ENCODE data around the gene CNKSR1. TPM values are rescaled to one million over a fixed set of nuclear protein-coding genes. Genes with fewer than 3 reads are reported as not detected.

CNKSR1 gene, protein sequence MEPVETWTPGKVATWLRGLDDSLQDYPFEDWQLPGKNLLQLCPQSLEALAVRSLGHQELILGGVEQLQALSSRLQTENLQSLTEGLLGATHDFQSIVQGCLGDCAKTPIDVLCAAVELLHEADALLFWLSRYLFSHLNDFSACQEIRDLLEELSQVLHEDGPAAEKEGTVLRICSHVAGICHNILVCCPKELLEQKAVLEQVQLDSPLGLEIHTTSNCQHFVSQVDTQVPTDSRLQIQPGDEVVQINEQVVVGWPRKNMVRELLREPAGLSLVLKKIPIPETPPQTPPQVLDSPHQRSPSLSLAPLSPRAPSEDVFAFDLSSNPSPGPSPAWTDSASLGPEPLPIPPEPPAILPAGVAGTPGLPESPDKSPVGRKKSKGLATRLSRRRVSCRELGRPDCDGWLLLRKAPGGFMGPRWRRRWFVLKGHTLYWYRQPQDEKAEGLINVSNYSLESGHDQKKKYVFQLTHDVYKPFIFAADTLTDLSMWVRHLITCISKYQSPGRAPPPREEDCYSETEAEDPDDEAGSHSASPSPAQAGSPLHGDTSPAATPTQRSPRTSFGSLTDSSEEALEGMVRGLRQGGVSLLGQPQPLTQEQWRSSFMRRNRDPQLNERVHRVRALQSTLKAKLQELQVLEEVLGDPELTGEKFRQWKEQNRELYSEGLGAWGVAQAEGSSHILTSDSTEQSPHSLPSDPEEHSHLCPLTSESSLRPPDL
- 10 to 100 TPM; 17.8 to 43.3 (median 25.9) TPM for total RNA-seq

DNA sequence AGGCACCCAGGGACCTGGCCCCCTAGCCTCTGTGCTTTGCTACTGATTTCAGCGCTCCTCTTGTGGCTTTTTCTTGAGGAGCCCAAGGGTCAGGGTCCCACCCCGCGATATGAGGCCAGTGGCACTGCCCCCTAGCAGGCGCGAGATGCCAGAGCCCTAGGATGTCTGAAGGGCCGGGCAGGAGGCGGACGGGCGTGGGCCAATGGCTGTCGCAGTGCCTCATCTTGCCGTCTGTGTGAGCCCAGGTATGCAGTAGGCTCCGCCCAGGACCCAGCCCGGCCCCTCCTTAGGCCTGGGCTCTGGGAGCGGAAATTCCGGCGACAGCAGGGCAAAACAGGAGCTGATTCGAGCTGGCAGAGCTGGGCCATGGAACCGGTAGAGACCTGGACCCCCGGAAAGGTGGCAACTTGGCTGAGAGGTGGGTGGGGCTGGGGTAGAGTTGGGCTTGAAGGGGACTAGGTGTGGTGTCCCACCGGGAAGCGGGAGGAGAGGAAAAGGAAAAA lies at the start of gene CNKSR1:
TSS of gene CNKSR1 (plus strand) at position 310 of the 503 bp plus-strand sequence. CDS start at position 367, 57 bp downstream.
- peak within 1 kb of the TSS; percentile 54 to 85 (median 84) for H3K27ac ChIP-seq
- TF ChIP-seq POLR2A (IDR thresholded peaks at IDR 0.05) = no peak
- TF ChIP-seq, protein P1, sequence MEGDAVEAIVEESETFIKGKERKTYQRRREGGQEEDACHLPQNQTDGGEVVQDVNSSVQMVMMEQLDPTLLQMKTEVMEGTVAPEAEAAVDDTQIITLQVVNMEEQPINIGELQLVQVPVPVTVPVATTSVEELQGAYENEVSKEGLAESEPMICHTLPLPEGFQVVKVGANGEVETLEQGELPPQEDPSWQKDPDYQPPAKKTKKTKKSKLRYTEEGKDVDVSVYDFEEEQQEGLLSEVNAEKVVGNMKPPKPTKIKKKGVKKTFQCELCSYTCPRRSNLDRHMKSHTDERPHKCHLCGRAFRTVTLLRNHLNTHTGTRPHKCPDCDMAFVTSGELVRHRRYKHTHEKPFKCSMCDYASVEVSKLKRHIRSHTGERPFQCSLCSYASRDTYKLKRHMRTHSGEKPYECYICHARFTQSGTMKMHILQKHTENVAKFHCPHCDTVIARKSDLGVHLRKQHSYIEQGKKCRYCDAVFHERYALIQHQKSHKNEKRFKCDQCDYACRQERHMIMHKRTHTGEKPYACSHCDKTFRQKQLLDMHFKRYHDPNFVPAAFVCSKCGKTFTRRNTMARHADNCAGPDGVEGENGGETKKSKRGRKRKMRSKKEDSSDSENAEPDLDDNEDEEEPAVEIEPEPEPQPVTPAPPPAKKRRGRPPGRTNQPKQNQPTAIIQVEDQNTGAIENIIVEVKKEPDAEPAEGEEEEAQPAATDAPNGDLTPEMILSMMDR (IDR thresholded peaks at IDR 0.05) = peak in 2 of 6 experiments; percentile 9 to 46
- peaks cover 4 to 41% (median 12%) of the 10 kb centered on the region in 3 donors for H3K4me1 ChIP-seq
- H3K4me3 ChIP-seq = peak within 1 kb of the TSS; percentile 33 to 64 (median 47)
- no peaks in the 10 kb centered on the region for H3K9me3 ChIP-seq
- intact Hi-C loops (cut with DNase I) = no loop called here
- WGBS, 2 donors = 14 to 32% methylated on average over 4 to 5 of the region's 21 CpGs
- no peaks in the 10 kb centered on the region for H3K27me3 ChIP-seq
- no peak for DNase-seq
- peaks cover 0 to 15% (median 0%) of the 10 kb centered on the region in 3 donors for H3K36me3 ChIP-seq

DNA sequence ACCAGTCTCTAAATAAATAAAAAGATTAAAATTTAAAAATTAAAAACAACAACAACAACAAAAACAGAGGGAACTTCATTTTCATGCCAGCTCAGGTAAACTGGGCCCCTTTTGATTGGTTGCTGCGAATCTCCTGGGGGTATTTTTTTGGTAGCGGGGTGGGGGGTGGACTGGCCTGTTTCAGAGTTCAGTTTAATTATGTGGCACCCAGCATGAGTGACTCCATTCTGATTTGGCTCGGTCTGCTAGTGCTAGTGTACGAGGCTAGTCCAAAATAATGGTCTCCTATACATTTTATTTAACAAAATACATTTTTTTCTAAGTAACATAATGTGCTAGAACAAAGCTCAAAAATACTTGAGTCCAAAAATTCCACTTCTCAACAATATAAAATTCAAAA lies 47.5 kb upstream of the CNKSR1 start:
- WGBS, 2 donors = 84 to 91% methylated on average over 4 of the region's 4 CpGs
- intact Hi-C loops (cut with DNase I) = no loop called here
- DNase-seq = no peak
- Histone ChIP-seq H3K27ac (no peak overlapping the region), H3K36me3 (no peaks in the 10 kb centered on the region), H3K4me1 (peaks cover 16 to 44% (median 26%) of the 10 kb centered on the region in 3 donors), H3K27me3 (no peaks in the 10 kb centered on the region), H3K4me3 (no peak overlapping the region), H3K9me3 (no peaks in the 10 kb centered on the region)
- TF ChIP-seq, protein P1 (IDR thresholded peaks at IDR 0.05) = no peak
- no peak for TF ChIP-seq POLR2A (IDR thresholded peaks at IDR 0.05)

DNA sequence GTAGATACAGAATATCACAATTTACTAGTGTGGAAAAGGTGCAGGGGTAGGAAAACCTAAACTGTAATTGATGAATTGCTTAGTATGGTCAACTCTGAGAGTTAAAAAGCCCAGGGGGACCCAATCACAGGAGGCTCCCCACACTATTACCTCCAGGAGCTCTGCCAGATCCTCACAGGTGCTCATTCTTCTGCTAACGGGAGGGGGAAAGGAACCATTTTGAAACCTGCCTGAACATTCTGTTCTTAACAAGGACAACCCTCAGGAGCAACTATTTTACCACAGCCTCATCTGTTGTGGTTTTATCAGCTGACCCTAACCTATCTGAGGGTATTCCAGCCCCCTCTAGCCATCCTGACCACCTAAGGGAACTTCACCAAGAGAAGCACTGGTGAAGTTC lies 46.6 kb upstream of the CNKSR1 start:
- no peak for DNase-seq
- intact Hi-C loops (cut with DNase I) = no loop called here
- WGBS, 2 donors = 19 to 60% methylated on average over 1 of the region's 1 CpG
- H3K4me1 ChIP-seq = peaks cover 16 to 35% (median 22%) of the 10 kb centered on the region in 3 donors
- H3K27ac ChIP-seq = no peak overlapping the region
- no peaks in the 10 kb centered on the region for H3K27me3 ChIP-seq
- TF ChIP-seq, protein P1 (IDR thresholded peaks at IDR 0.05) = no peak
- TF ChIP-seq POLR2A (IDR thresholded peaks at IDR 0.05) = no peak
- no peaks in the 10 kb centered on the region for H3K9me3 ChIP-seq
- no peak overlapping the region for H3K4me3 ChIP-seq
- no peaks in the 10 kb centered on the region for H3K36me3 ChIP-seq

- WGBS, 2 donors = 69 to 70% methylated on average over 5 of the region's 5 CpGs
- no peak for DNase-seq
- Histone ChIP-seq H3K4me3 (no peak overlapping the region), H3K27ac (no peak overlapping the region), H3K36me3 (no peaks in the 10 kb centered on the region), H3K4me1 (peaks cover 10 to 20% (median 11%) of the 10 kb centered on the region in 3 donors), H3K9me3 (no peaks in the 10 kb centered on the region), H3K27me3 (no peaks in the 10 kb centered on the region)
- TF ChIP-seq, protein P1 (IDR thresholded peaks at IDR 0.05) = no peak
- TF ChIP-seq POLR2A (IDR thresholded peaks at IDR 0.05) = no peak
- intact Hi-C loops (cut with DNase I) = no loop called here
Observed at GRCh38 chr1:26132128-26132833, 45.0 kb upstream of the CNKSR1 start.
